ENCODE measurements around the gene PHLDA3. TPM values are rescaled to one million over a fixed set of nuclear protein-coding genes. Genes with fewer than 3 reads are reported as not detected.

PHLDA3 gene
- total and polyA plus RNA-seq, 2 of the 4 experiments (the other 2 are of a cell fraction) = 41.6 to 102 TPM

DNA sequence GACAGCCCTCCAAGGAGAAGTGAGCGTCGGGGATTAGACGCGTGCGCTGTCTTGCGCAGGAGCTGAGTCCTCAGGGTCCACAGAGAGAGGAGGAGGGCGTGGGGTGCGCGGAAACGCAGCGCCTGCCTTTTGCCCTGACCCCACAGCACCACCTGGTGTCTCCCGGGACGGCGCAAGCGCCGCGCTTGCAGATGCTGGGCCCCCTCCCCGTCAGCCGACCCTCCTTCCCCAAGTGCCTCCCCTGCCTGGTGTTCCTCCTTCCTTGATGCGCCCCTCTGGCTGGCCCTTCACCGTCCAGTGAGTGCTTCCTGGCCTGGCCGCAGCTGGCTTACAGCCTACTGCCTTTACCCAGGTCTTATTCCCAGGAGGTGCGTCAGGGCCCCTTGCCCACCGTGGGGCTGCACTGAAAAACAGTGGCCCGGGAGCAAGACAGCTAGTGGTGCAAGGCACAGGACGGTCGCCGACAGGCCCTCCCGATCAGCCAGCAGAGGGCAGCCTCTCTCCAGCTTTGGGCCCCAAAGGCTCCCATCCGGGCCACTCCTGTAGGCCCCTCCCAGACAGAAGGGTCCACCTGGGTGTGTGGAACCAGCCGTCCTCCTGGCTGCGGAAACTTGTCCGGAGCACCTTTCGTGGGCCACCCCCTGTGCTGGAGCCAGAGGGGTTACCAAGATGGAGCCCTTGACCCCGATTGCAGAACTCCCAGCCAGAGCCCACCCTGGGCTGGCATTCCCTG, 12.9 kb upstream of the PHLDA3 start:
- dilution Hi-C loops (cut with HindIII; ENCODE audit: low sequenced_read_pairs, unreplicated experiment) = no loop called here
- H2BK5ac ChIP-seq (ENCODE audit: low read depth, low read length, poor library complexity, severe bottlenecking) = no peak overlapping the region
- 0 out of 2 replicates have a peak, but pooled peaks cover 5% of the 10 kb centered on the region for H3K9me1 ChIP-seq (ENCODE audit: insufficient read depth, low read length)
- intact Hi-C loops (cut with micrococcal nuclease) = loop anchor here (1.0 to 5.0 kb wide), 2 partner anchors 31 to 45 kb away; no protein-coding TSS in a partner anchor
- H3K23ac ChIP-seq (ENCODE audit: low read depth, low read length) = no peak overlapping the region
- H2BK15ac ChIP-seq (ENCODE audit: low read depth, low read length) = no peak overlapping the region
- H3K27ac ChIP-seq (ENCODE audit: insufficient read depth, low read length) = no peak overlapping the region
- H3K56ac ChIP-seq (ENCODE audit: extremely low read depth, insufficient read depth, low read length) = no peak overlapping the region
- no peaks in the 10 kb centered on the region for H3K9me3 ChIP-seq (ENCODE audit: control insufficient read depth, insufficient read depth, low read length)
- H2BK20ac ChIP-seq (ENCODE audit: low read depth, low read length) = no peak overlapping the region
- no peaks in the 10 kb centered on the region for H3K27me3 ChIP-seq (ENCODE audit: control insufficient read depth, insufficient read depth, low read length)
- H3K4ac ChIP-seq (ENCODE audit: low read depth, low read length) = peak overlapping the region; percentile 3; the same call in 1 of the 2 replicates
- ATAC-seq (ENCODE audit: low read depth) (peak; percentile 68), DNase-seq (peak; percentile 73)
- no peak overlapping the region for H4K91ac ChIP-seq (ENCODE audit: insufficient read depth, low read depth, low read length)
- H3K36me3 ChIP-seq (ENCODE audit: control insufficient read depth, insufficient read depth, low read length) = peaks cover 39% of the 10 kb centered on the region
- CTCF ChIA-PET = interaction anchor here (0.6 to 6.0 kb wide), 10 partner anchors 13 to 1474 kb away, joined by 3 to 103 read pairs (median 6); partner anchors contain the start of gene PHLDA3
- peaks cover 25% of the 10 kb centered on the region for H4K20me1 ChIP-seq (ENCODE audit: insufficient read depth, low read length)
- 16% methylated on average over 12 of the region's 35 CpGs; no CpG with 5 or more reads in 1 of the 2 experiments for WGBS, 2 experiments (ENCODE audit: extremely low coverage in 2 of 2, insufficient read length in 1 of 2)
- H2AK5ac ChIP-seq (ENCODE audit: low read depth, low read length) = no peak overlapping the region
- H3K4me3 ChIP-seq (ENCODE audit: insufficient read depth, low read depth, low read length) = no peak overlapping the region
- H3K79me1 ChIP-seq (ENCODE audit: low read depth in 1 of 2, low read length in 2 of 2) = peaks cover 15 to 29% of the 10 kb centered on the region in 2 experiments; a peak in 3 of 4 replicates
- no peak overlapping the region for H3K4me2 ChIP-seq (ENCODE audit: low read depth, low read length)
- H4K5ac ChIP-seq (ENCODE audit: low read depth, low read length) = no peak overlapping the region
- no peak for TF ChIP-seq MXI1 (IDR thresholded peaks at IDR 0.05; ENCODE audit: borderline replicate concordance, low read depth, low read length)
- TF ChIP-seq RAD21 (IDR thresholded peaks at IDR 0.05; ENCODE audit: low read length) = peak; percentile 90
- TF ChIP-seq, protein P1, sequence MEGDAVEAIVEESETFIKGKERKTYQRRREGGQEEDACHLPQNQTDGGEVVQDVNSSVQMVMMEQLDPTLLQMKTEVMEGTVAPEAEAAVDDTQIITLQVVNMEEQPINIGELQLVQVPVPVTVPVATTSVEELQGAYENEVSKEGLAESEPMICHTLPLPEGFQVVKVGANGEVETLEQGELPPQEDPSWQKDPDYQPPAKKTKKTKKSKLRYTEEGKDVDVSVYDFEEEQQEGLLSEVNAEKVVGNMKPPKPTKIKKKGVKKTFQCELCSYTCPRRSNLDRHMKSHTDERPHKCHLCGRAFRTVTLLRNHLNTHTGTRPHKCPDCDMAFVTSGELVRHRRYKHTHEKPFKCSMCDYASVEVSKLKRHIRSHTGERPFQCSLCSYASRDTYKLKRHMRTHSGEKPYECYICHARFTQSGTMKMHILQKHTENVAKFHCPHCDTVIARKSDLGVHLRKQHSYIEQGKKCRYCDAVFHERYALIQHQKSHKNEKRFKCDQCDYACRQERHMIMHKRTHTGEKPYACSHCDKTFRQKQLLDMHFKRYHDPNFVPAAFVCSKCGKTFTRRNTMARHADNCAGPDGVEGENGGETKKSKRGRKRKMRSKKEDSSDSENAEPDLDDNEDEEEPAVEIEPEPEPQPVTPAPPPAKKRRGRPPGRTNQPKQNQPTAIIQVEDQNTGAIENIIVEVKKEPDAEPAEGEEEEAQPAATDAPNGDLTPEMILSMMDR (conservative IDR thresholded peaks at IDR 0.05; ENCODE audit: low read depth, low read length) = peak; percentile 86
- TF ChIP-seq SMC3 (IDR thresholded peaks at IDR 0.05; ENCODE audit: low read depth, low read length) = peak; percentile 78
- TF ChIP-seq MAZ (IDR thresholded peaks at IDR 0.05; ENCODE audit: borderline replicate concordance, low read depth, low read length) = peak; percentile 60; the same call in 1 of the 2 replicates
- peak overlapping the region; percentile 79 for H2AK9ac ChIP-seq (replicated peaks; ENCODE audit: low read depth, low read length, poor library complexity)
- peak overlapping the region in 1 of 2 experiments; percentile 36; a peak in 1 of 4 replicates for H4K8ac ChIP-seq (ENCODE audit: low read depth in 2 of 2, low read length in 2 of 2)
- in situ Hi-C loops (cut with MboI; ENCODE audit: low sequenced_read_pairs) = no loop called here
- no peak overlapping the region; the same call in 1 of the 2 replicates for H2BK120ac ChIP-seq (ENCODE audit: low read depth, low read length)
- peak overlapping the region; percentile 25 for H2AFZ ChIP-seq (replicated peaks; ENCODE audit: low read length, poor library complexity)
- BruUV-seq (replicated peaks) = no TSS peak
- H3K18ac ChIP-seq (ENCODE audit: low read depth, low read length) = no peak overlapping the region
- peaks cover 14% of the 10 kb centered on the region for H3K4me1 ChIP-seq (ENCODE audit: control insufficient read depth, insufficient read depth, low read length)
- H3K14ac ChIP-seq (replicated peaks; ENCODE audit: low read depth, low read length) = no peak overlapping the region
- no peak overlapping the region for H3K9ac ChIP-seq (ENCODE audit: low read depth, low read length)
- POLR2A ChIA-PET (ENCODE audit: unreplicated experiment) = interaction anchor here (1.4 kb wide), 1 partner anchor 13 kb away, joined by 7 read pairs; the partner anchor contains the start of gene PHLDA3
